Measurements from ENCODE around the gene ADAMTS17. TPM values are rescaled to one million over a fixed set of nuclear protein-coding genes. Genes with fewer than 3 reads are reported as not detected.

Gene ADAMTS17
- total RNA-seq, 1 experiment from 2014 or later, result 0.15 TPM

GRCh38 chr15:100049483-100049882, 292.3 kb downstream of the ADAMTS17 start:
- Histone ChIP-seq H3K36me3 (ENCODE audit: insufficient read depth, low read length, poor library complexity, severe bottlenecking) (no peaks in the 10 kb centered on the region), H3K9me3 (ENCODE audit: low read depth, low read length, poor library complexity, severe bottlenecking) (no peaks in the 10 kb centered on the region), H3K27ac (ENCODE audit: low read depth, low read length, poor library complexity, severe bottlenecking) (no peak overlapping the region), H3K4me3 (ENCODE audit: low read depth, low read length, poor library complexity, severe bottlenecking) (no peak overlapping the region), H3K27me3 (replicated peaks; ENCODE audit: insufficient read depth, low read depth, low read length, poor library complexity) (no peaks in the 10 kb centered on the region), H3K4me1 (ENCODE audit: insufficient read depth, low read length, poor library complexity, severe bottlenecking) (no peaks in the 10 kb centered on the region)
- no peak for DNase-seq (ENCODE audit: low spot score)
- BruUV-seq (replicated peaks), result no TSS peak
- intact Hi-C loops (cut with micrococcal nuclease; ENCODE audit: unreplicated experiment), result no loop called here
- ChIA-PET POLR2A (ENCODE audit: low non-redundant PET) (no interaction called here), CTCF (no interaction called here)
- TF ChIP-seq CTCF (conservative IDR thresholded peaks at IDR 0.05; ENCODE audit: low read depth, low read length), result no peak
- no peak for TF ChIP-seq EZH2 (IDR thresholded peaks at IDR 0.05; ENCODE audit: borderline replicate concordance, low read depth, low read length, poor library complexity, severe bottlenecking)

- TF ChIP-seq CTCF (conservative IDR thresholded peaks at IDR 0.05; ENCODE audit: low read depth, low read length), result no peak
- no peak for TF ChIP-seq EZH2 (IDR thresholded peaks at IDR 0.05; ENCODE audit: borderline replicate concordance, low read depth, low read length, poor library complexity, severe bottlenecking)
- Histone ChIP-seq H3K4me1 (ENCODE audit: insufficient read depth, low read length, poor library complexity, severe bottlenecking) (no peaks in the 10 kb centered on the region), H3K9me3 (ENCODE audit: low read depth, low read length, poor library complexity, severe bottlenecking) (no peaks in the 10 kb centered on the region), H3K27me3 (replicated peaks; ENCODE audit: insufficient read depth, low read depth, low read length, poor library complexity) (no peaks in the 10 kb centered on the region), H3K27ac (ENCODE audit: low read depth, low read length, poor library complexity, severe bottlenecking) (no peak overlapping the region), H3K4me3 (ENCODE audit: low read depth, low read length, poor library complexity, severe bottlenecking) (no peak overlapping the region), H3K36me3 (ENCODE audit: insufficient read depth, low read length, poor library complexity, severe bottlenecking) (no peaks in the 10 kb centered on the region)
- intact Hi-C loops (cut with micrococcal nuclease; ENCODE audit: unreplicated experiment), result no loop called here
- POLR2A ChIA-PET (ENCODE audit: low non-redundant PET), result no interaction called here
- BruUV-seq (replicated peaks), result no TSS peak
- CTCF ChIA-PET, result no interaction called here
- DNase-seq (ENCODE audit: low spot score), result no peak
These were observed 293.0 kb downstream of the ADAMTS17 start for GRCh38 chr15:100048736-100049135.

- DNase-seq (ENCODE audit: low spot score), result no peak
- no peak for TF ChIP-seq EZH2 (IDR thresholded peaks at IDR 0.05; ENCODE audit: borderline replicate concordance, low read depth, low read length, poor library complexity, severe bottlenecking)
- no peak for TF ChIP-seq CTCF (conservative IDR thresholded peaks at IDR 0.05; ENCODE audit: low read depth, low read length)
- H3K9me3 ChIP-seq (ENCODE audit: low read depth, low read length, poor library complexity, severe bottlenecking), result no peaks in the 10 kb centered on the region
- no TSS peak for BruUV-seq (replicated peaks)
- H3K4me3 ChIP-seq (ENCODE audit: low read depth, low read length, poor library complexity, severe bottlenecking), result no peak overlapping the region
- intact Hi-C loops (cut with micrococcal nuclease; ENCODE audit: unreplicated experiment), result no loop called here
- no peaks in the 10 kb centered on the region for H3K27me3 ChIP-seq (replicated peaks; ENCODE audit: insufficient read depth, low read depth, low read length, poor library complexity)
- ChIA-PET POLR2A (ENCODE audit: low non-redundant PET) (no interaction called here), CTCF (no interaction called here)
- no peak overlapping the region for H3K27ac ChIP-seq (ENCODE audit: low read depth, low read length, poor library complexity, severe bottlenecking)
- H3K4me1 ChIP-seq (ENCODE audit: insufficient read depth, low read length, poor library complexity, severe bottlenecking), result no peaks in the 10 kb centered on the region
- H3K36me3 ChIP-seq (ENCODE audit: insufficient read depth, low read length, poor library complexity, severe bottlenecking), result no peaks in the 10 kb centered on the region
These were observed 298.1 kb downstream of the ADAMTS17 start for GRCh38 chr15:100043692-100044091.
